ENCODE data around the gene DVL2. TPM values are rescaled to one million over a fixed set of nuclear protein-coding genes. Genes with fewer than 3 reads are reported as not detected.
"Not testable (repeated sequence)": the region's sequence is repeated elsewhere in the genome, so short reads cannot be mapped to it uniquely, and the experiment has no call there.

The DVL2 gene
- polyA plus RNA-seq, 6 donors from 2014 or later = 23.4 to 33.1 (median 25.5) TPM

GRCh38 chr17:7184647-7185046 lies 49.7 kb downstream of the DVL2 start:
- peak overlapping the region in 1 of 6 donors; percentile 20 for H3K27ac Mint-ChIP-seq
- peaks cover 0 to 3% (median 0%) of the 10 kb centered on the region in 7 donors for H3K9me3 Mint-ChIP-seq
- H3K4me3 Mint-ChIP-seq = no peak overlapping the region
- H3K27me3 Mint-ChIP-seq = no peaks in the 10 kb centered on the region
- H3K4me1 Mint-ChIP-seq = peaks cover 2 to 6% (median 6%) of the 10 kb centered on the region in 3 donors
- ATAC-seq (ENCODE audit: low read depth in 2 of 2) (no peak), DNase-seq (no peak)
- H3K36me3 Mint-ChIP-seq = no peaks in the 10 kb centered on the region

GRCh38 chr17:7184091-7184488 lies 50.2 kb downstream of the DVL2 start:
- H3K4me3 Mint-ChIP-seq = no peak overlapping the region
- DNase-seq = no peak
- no peaks in the 10 kb centered on the region for H3K36me3 Mint-ChIP-seq
- peaks cover 0 to 3% (median 0%) of the 10 kb centered on the region in 7 donors for H3K9me3 Mint-ChIP-seq
- H3K27ac Mint-ChIP-seq = peak overlapping the region in 2 of 6 donors; percentile 45 to 64
- peaks cover 2 to 6% (median 6%) of the 10 kb centered on the region in 3 donors for H3K4me1 Mint-ChIP-seq
- no peak for ATAC-seq (ENCODE audit: low read depth in 2 of 2)
- H3K27me3 Mint-ChIP-seq = no peaks in the 10 kb centered on the region

- no peak for DNase-seq
- Mint-ChIP-seq H3K9me3 (peaks cover 0 to 1% (median 0%) of the 10 kb centered on the region in 7 donors), H3K4me3 (no peak overlapping the region), H3K27me3 (no peaks in the 10 kb centered on the region), H3K4me1 (peaks cover 2 to 6% (median 6%) of the 10 kb centered on the region in 3 donors), H3K27ac (no peak overlapping the region), H3K36me3 (no peaks in the 10 kb centered on the region)
- ATAC-seq (ENCODE audit: low read depth in 2 of 2) = no peak
These were observed 50.8 kb downstream of the DVL2 start for GRCh38 chr17:7183433-7184090.

- Mint-ChIP-seq H3K27me3 (peaks cover 0 to 12% (median 0%) of the 10 kb centered on the region in 3 donors), H3K4me1 (peaks cover 6 to 14% (median 6%) of the 10 kb centered on the region in 3 donors)
- H3K4me3 Mint-ChIP-seq; DNase-seq; H3K36me3 Mint-ChIP-seq; H3K27ac Mint-ChIP-seq; ATAC-seq (ENCODE audit: low read depth in 2 of 2); H3K9me3 Mint-ChIP-seq: not testable (repeated sequence)
These were observed 52.2 kb downstream of the DVL2 start for GRCh38 chr17:7182101-7182500.

- Mint-ChIP-seq H3K4me1 (peaks cover 0 to 13% (median 0%) of the 10 kb centered on the region in 3 donors), H3K36me3 (no peaks in the 10 kb centered on the region), H3K4me3 (peak within 1 kb of the TSS in 5 of 8 donors; percentile 54 to 81 (median 61)), H3K27ac (no peak within 1 kb of the TSS), H3K27me3 (peaks cover 0 to 12% (median 0%) of the 10 kb centered on the region in 3 donors), H3K9me3 (no peaks in the 10 kb centered on the region)
- DNase-seq (no peak), ATAC-seq (ENCODE audit: low read depth in 2 of 2) (no peak)
These were observed 54.7 kb downstream of the DVL2 start, which contains the start of gene ASGR1 for GRCh38 chr17:7179317-7180254. TSS of gene ASGR1 (minus strand) at chr17:7179370. CDS start at chr17:7178563, 807 bp downstream.

- no peak overlapping the region for H3K4me3 Mint-ChIP-seq
- no peak overlapping the region for H3K27ac Mint-ChIP-seq
- DNase-seq = no peak
- no peaks in the 10 kb centered on the region for H3K36me3 Mint-ChIP-seq
- peaks cover 0 to 12% (median 0%) of the 10 kb centered on the region in 3 donors for H3K27me3 Mint-ChIP-seq
- no peaks in the 10 kb centered on the region for H3K9me3 Mint-ChIP-seq
- H3K4me1 Mint-ChIP-seq = peaks cover 0 to 13% (median 0%) of the 10 kb centered on the region in 3 donors
- ATAC-seq (ENCODE audit: low read depth in 2 of 2) = no peak
These were observed 55.4 kb downstream of the DVL2 start for GRCh38 chr17:7178973-7179316.

- no peak for ATAC-seq (ENCODE audit: low read depth in 2 of 2)
- Mint-ChIP-seq H3K27me3 (peaks cover 0 to 16% (median 0%) of the 10 kb centered on the region in 3 donors), H3K9me3 (no peaks in the 10 kb centered on the region), H3K27ac (peak overlapping the region in 1 of 6 donors; percentile 77), H3K36me3 (no peaks in the 10 kb centered on the region), H3K4me1 (peaks cover 0 to 13% (median 0%) of the 10 kb centered on the region in 3 donors), H3K4me3 (peak overlapping the region in 7 of 8 donors; percentile 54 to 92 (median 75))
- DNase-seq = no peak
These were observed 56.3 kb downstream of the DVL2 start for GRCh38 chr17:7177954-7178477.

- Mint-ChIP-seq H3K4me3 (peak overlapping the region in 7 of 8 donors; percentile 54 to 92 (median 75)), H3K27ac (peak overlapping the region in 1 of 6 donors; percentile 77), H3K36me3 (no peaks in the 10 kb centered on the region), H3K27me3 (peaks cover 0 to 20% (median 0%) of the 10 kb centered on the region in 3 donors), H3K9me3 (no peaks in the 10 kb centered on the region), H3K4me1 (peaks cover 0 to 13% (median 0%) of the 10 kb centered on the region in 3 donors)
- peak; percentile 77 to 86 for ATAC-seq (ENCODE audit: low read depth in 2 of 2)
- DNase-seq = peak; percentile 66
These were observed 56.9 kb downstream of the DVL2 start for GRCh38 chr17:7177191-7177953.

- Mint-ChIP-seq H3K9me3 (no peaks in the 10 kb centered on the region), H3K36me3 (no peaks in the 10 kb centered on the region), H3K27me3 (peaks cover 0 to 22% (median 0%) of the 10 kb centered on the region in 3 donors), H3K27ac (no peak overlapping the region), H3K4me3 (peak overlapping the region in 1 of 8 donors; percentile 54), H3K4me1 (peaks cover 0 to 13% (median 0%) of the 10 kb centered on the region in 3 donors)
- no peak for DNase-seq
- ATAC-seq (ENCODE audit: low read depth in 2 of 2) = no peak
These were observed 57.5 kb downstream of the DVL2 start for GRCh38 chr17:7176841-7177190.

GRCh38 chr17:7176107-7176840 lies 58.0 kb downstream of the DVL2 start:
- H3K36me3 Mint-ChIP-seq = no peaks in the 10 kb centered on the region
- no peak overlapping the region for H3K4me3 Mint-ChIP-seq
- H3K9me3 Mint-ChIP-seq = peaks cover 0 to 1% (median 0%) of the 10 kb centered on the region in 7 donors
- peaks cover 0 to 13% (median 0%) of the 10 kb centered on the region in 3 donors for H3K4me1 Mint-ChIP-seq
- no peak overlapping the region for H3K27ac Mint-ChIP-seq
- peaks cover 0 to 22% (median 0%) of the 10 kb centered on the region in 3 donors for H3K27me3 Mint-ChIP-seq
- DNase-seq (no peak), ATAC-seq (ENCODE audit: low read depth in 2 of 2) (no peak)

Measured in naive B cell (primary cell).